HG03139 (cell line): Measurements from ENCODE around the gene LHX1.

Experiments used
- ATAC-seq: cut with Tn5 transposase; IDR thresholded peaks from one replicate; pipeline ENCODE4 v1.9.1; 2021; ENCODE audit not compliant: unreplicated experiment

The LHX1 gene

GRCh38 chr17:36937959-36938565, 787 bp downstream of the LHX1 start:
- ATAC-seq: no peak

GRCh38 chr17:36938566-36939051, 1.3 kb downstream of the LHX1 start:
- ATAC-seq: no peak

GRCh38 chr17:36939052-36939801, 2.0 kb downstream of the LHX1 start:
- no peak for ATAC-seq

GRCh38 chr17:36939802-36940312, 2.6 kb downstream of the LHX1 start:
- no peak for ATAC-seq

- no peak for ATAC-seq
Measured at GRCh38 chr17:36940313-36941264, 3.3 kb downstream of the LHX1 start.

- no peak for ATAC-seq
Measured at GRCh38 chr17:36941265-36942010, 4.2 kb downstream of the LHX1 start.

- ATAC-seq: no peak
Measured at GRCh38 chr17:36942019-36942599, 4.8 kb downstream of the LHX1 start.

- no peak for ATAC-seq
Measured at GRCh38 chr17:36942631-36943125, 5.4 kb downstream of the LHX1 start.

GRCh38 chr17:36943250-36944191, 6.2 kb downstream of the LHX1 start:
- ATAC-seq: no peak

GRCh38 chr17:36944553-36944952, 7.3 kb downstream of the LHX1 start:
- ATAC-seq: no peak

- no peak for ATAC-seq
Measured at GRCh38 chr17:36945140-36945539, 7.9 kb downstream of the LHX1 start.

GRCh38 chr17:36945959-36946725, 8.9 kb downstream of the LHX1 start:
- ATAC-seq: no peak

GRCh38 chr17:36946726-36947091, 9.4 kb downstream of the LHX1 start:
- ATAC-seq: no peak

GRCh38 chr17:36947922-36948716, 10.8 kb downstream of the LHX1 start:
- no peak for ATAC-seq

GRCh38 chr17:36948717-36949460, 11.6 kb downstream of the LHX1 start, which contains the start of gene AATF:
AATF (plus strand) TSS chr17:36948954; CDS start chr17:36949126, 172 bp downstream.
- ATAC-seq: peak; percentile 90

GRCh38 chr17:36949461-36949927, 12.2 kb downstream of the LHX1 start:
- no peak for ATAC-seq
